Stimulated activated CD8-positive, alpha-beta memory T cell treated with anti-CD3 and anti-CD28 coated beads, Interleukin-12 subunit alpha, Interleukin-12 subunit beta, amount 100 ng/mL, for 4 hours (primary cell): Measurements from ENCODE around the gene PCP4.

Experiments used
- DNase-seq: peaks from one replicate; pipeline ENCODE4 v3.0.0-alpha.2; 2020; ENCODE audit warnings: low read depth

The PCP4 gene

DNA sequence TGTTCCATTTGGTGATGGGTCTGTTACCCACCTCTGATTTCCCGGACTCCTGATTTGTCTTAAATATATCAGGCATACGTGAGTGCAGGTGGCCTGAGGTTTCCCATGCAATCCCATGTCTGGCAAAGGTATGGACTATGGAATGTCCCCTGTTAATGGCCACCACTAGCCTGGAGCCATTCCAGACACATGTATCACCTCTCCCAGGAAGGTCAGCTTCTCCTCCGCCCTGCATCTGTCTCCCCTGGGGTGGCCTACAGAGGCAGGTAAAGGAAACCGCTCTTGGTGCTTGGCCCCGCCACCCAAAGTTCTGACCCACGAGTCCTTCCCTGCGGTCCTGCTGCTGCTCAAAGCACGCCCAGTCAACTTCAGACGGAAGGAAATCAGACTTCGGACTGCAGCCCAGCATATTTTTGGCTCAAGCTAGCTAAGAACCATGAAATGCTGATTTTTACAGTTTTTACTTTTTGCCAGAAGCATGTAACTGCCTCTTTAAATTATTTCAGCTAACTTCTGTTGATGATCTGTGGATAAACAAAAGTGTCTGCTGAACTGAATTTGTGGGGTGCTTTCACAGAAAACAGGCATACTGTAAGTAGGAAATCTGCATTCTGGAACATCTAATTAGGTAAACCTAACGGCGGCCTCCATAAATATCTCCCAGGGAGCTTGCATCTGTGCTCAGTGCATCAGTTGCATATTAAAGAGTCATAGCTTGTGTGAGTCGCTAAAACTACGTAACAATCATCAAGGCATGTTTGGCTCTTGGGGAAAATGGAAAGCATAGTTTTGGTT, 105.9 kb downstream of the PCP4 start:
- DNase-seq: no peak

DNA sequence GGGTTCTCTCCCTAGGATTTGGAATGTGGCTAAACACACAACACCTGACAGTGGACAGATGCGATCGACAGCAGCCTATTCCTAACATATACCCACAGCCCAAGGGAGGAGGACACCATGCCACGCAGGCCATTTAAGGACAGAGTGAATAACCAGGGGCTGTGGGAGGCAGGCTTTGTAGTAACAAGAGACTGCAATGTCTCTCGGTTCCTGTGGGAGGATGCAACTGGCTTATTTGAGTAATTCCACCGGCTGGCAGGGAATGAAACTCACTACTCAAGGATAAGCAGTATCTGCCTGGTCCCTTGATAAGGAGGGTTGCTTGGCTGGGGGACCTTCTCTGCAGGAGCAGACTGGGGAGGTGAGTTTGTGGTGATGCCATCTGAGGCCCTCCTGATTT, 109.6 kb downstream of the PCP4 start:
- DNase-seq: no peak
